GM06990 (cell line): ENCODE measurements around the gene CLHC1.

Experiments
- DNase-seq: peaks from one replicate; pipeline ENCODE4 v3.0.0-alpha.2; 2011; ENCODE audit not compliant: insufficient read length; ENCODE audit errors: extremely low read depth
- H3K27me3 ChIP-seq: replicated peaks from 2 replicates; pipeline ENCODE4 v1.6.0; 2011; ENCODE audit warnings: low read length; ENCODE audit not compliant: control insufficient read depth, insufficient read depth
- H3K36me3 ChIP-seq: 2 replicates; pipeline ENCODE4 v1.5.1; 2011; ENCODE audit warnings: low read length; ENCODE audit not compliant: control insufficient read depth, insufficient read depth
- H3K4me3 ChIP-seq: replicated peaks from 2 replicates; pipeline ENCODE4 v1.5.1; 2011; ENCODE audit warnings: low read depth, mild to moderate bottlenecking, control low read depth, low read length
- CTCF ChIP-seq: IDR thresholded peaks from 2 replicates; pipeline ENCODE4 v1.5.1; 2011; ENCODE audit warnings: low read length, control low read depth, mild to moderate bottlenecking, inconsistent platforms; ENCODE audit not compliant: insufficient read depth, poor library complexity, severe bottlenecking

The CLHC1 gene

GRCh38 chr2:55161295-55162210 is 70.5 kb downstream of the CLHC1 start:
- no peak for TF ChIP-seq CTCF
- Histone ChIP-seq H3K27me3 (no peaks in the 10 kb centered on the region), H3K36me3 (no peaks in the 10 kb centered on the region), H3K4me3 (no peak overlapping the region)
- DNase-seq, result no peak

- Histone ChIP-seq H3K36me3 (no peaks in the 10 kb centered on the region), H3K4me3 (no peak overlapping the region), H3K27me3 (no peaks in the 10 kb centered on the region)
- DNase-seq, result no peak
- no peak for TF ChIP-seq CTCF
These were observed 71.7 kb downstream of the CLHC1 start for GRCh38 chr2:55160422-55160821.

- DNase-seq, result no peak
- H3K4me3 ChIP-seq, result no peak overlapping the region
- no peaks in the 10 kb centered on the region for H3K36me3 ChIP-seq
- TF ChIP-seq CTCF, result no peak
- H3K27me3 ChIP-seq, result no peaks in the 10 kb centered on the region
These were observed 72.3 kb downstream of the CLHC1 start for GRCh38 chr2:55159752-55160151.

GRCh38 chr2:55159037-55159651 is 72.9 kb downstream of the CLHC1 start:
- Histone ChIP-seq H3K4me3 (no peak overlapping the region), H3K27me3 (no peaks in the 10 kb centered on the region), H3K36me3 (no peaks in the 10 kb centered on the region)
- no peak for TF ChIP-seq CTCF
- peak; percentile 52 for DNase-seq

- TF ChIP-seq CTCF, result no peak
- Histone ChIP-seq H3K4me3 (no peak overlapping the region), H3K36me3 (no peaks in the 10 kb centered on the region), H3K27me3 (no peaks in the 10 kb centered on the region)
- DNase-seq, result no peak
These were observed 73.8 kb downstream of the CLHC1 start for GRCh38 chr2:55158111-55158814.
